ENCODE results near the gene NID1.

NID1 gene

DNA sequence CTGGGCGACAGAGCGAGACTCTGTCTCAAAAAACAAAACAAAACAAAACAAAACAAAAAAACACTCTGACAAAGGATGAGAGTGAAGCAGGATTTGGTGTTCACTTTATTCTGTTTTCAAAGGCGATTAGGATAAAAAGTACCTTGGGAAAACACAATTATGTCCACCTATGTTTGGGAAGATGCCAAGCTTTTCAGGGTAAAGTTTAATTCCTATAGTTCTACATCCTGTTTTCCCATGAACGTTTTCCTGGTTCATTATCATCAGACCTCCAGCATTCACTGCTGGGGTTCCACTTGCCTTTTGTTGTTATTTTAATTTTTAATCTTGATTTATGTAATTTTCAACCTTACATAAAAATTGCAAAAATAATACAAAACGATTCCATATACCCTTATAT, 4.9 kb upstream of the NID1 start:
- DNase-seq (ENCODE audit: extremely low read depth, low read depth), result no peak
- no peak for TF ChIP-seq CTCF (IDR thresholded peaks at IDR 0.05; ENCODE audit: low read depth, low read length)

DNA sequence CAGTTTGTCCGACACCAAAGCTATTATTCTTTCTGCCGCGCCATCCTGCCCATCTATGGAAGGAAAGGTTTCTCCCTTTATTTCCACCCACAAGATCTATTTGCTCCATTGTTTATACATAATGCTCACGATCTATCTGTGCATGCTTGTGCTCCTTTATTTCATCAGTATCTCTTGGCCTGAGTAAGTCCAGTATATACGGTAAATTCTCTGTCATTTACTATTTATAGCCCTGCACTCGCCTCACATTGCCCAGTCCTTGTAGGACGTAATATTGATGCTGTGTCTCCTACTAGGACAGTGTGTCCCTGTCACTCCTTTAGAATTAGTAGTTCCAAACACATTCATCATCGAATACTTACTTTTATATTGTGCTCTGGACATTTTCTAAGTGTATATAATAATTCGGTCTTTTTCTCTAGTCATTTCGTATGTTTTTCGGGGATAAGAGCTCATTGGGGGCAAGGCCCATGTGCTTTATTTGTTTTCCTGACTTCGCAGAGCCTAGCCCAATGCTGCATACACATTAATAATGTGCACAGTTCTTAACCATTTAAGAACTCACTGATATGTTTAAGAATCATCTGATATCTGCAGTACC, 3.1 kb upstream of the NID1 start:
- DNase-seq (ENCODE audit: extremely low read depth, low read depth), result no peak

GRCh38 chr1:236066828-236067386, 2.0 kb upstream of the NID1 start:
- DNase-seq (ENCODE audit: extremely low read depth, low read depth), result no peak
- no peak for TF ChIP-seq CTCF (IDR thresholded peaks at IDR 0.05; ENCODE audit: low read depth, low read length)

More for the DNA sequence above, 3.1 kb upstream of the NID1 start:
- TF ChIP-seq CTCF (IDR thresholded peaks at IDR 0.05; ENCODE audit: low read depth, low read length), result no peak

DNA sequence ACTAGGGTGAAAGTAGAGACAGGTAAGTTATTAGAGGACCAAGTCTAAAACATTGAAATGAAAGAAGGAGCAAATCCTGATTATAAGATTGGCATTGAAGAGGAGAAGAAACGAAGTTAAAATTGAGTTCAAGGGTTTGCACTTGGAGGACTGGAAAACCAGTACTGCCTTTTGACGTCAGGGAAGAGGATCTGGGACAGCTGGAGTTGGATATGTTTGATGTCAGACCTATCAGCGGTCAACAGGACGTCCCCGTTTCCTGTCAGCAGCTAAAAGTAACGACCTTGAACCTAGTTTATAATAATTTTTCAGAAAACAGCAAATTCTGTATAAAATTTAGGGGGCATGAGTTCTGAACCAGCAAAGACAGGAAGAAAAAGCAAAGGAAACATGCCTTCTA, 1.2 kb upstream of the NID1 start:
- no peak for TF ChIP-seq CTCF (IDR thresholded peaks at IDR 0.05; ENCODE audit: low read depth, low read length)
- DNase-seq (ENCODE audit: extremely low read depth, low read depth), result no peak

GRCh38 chr1:236065509-236066005, 667 bp upstream of the NID1 start:
- DNase-seq (ENCODE audit: extremely low read depth, low read depth), result no peak

GRCh38 chr1:236063919-236064673, 794 bp downstream of the NID1 start:
- no peak for TF ChIP-seq CTCF (IDR thresholded peaks at IDR 0.05; ENCODE audit: low read depth, low read length)

More at GRCh38 chr1:236065509-236066005, 667 bp upstream of the NID1 start:
- no peak for TF ChIP-seq CTCF (IDR thresholded peaks at IDR 0.05; ENCODE audit: low read depth, low read length)

GRCh38 chr1:236063551-236063918, 1.4 kb downstream of the NID1 start:
- no peak for TF ChIP-seq CTCF (IDR thresholded peaks at IDR 0.05; ENCODE audit: low read depth, low read length)
- DNase-seq (ENCODE audit: extremely low read depth, low read depth), result no peak

More at GRCh38 chr1:236063919-236064673, 794 bp downstream of the NID1 start:
- peak; percentile 31 for DNase-seq (ENCODE audit: extremely low read depth, low read depth)
